HepG2 (cell line): ENCODE data around the gene GAGE10. TPM values are rescaled to one million over a fixed set of nuclear protein-coding genes. Genes with fewer than 3 reads are reported as not detected.

Experiments
- CHCHD3 ChIP-seq: sonication (generic); formaldehyde crosslinking; IDR thresholded peaks from 2 replicates; pipeline ENCODE4 v1.8.0; 2022; ENCODE audit warnings: mild to moderate bottlenecking, missing genetic modification reagents, moderate library complexity
- CREB1 ChIP-seq, 2 experiments: fragments of 450-650 bp in 1 of 2; IDR thresholded peaks; 2 replicates each; pipeline ENCODE4 v1.6.1; 2016 to 2017; ENCODE audit warnings: control low read depth in 1 of 2, mild to moderate bottlenecking in 1 of 2, missing compliant biosample characterization in 1 of 2, missing genetic modification characterization in 1 of 2
- CREM ChIP-seq, 2 experiments: sonication (generic) in 1 of 2; formaldehyde crosslinking in 1 of 2; IDR thresholded peaks; 2 replicates each; pipeline versions ENCODE4 v1.4.0 to v1.6.1; 2016 to 2020; ENCODE audit warnings: antibody characterized with exemption in 1 of 2, mild to moderate bottlenecking in 1 of 2, missing genetic modification reagents in 1 of 2
- HHEX ChIP-seq: IDR thresholded peaks from 2 replicates; pipeline ENCODE4 v1.6.1; 2016; ENCODE audit warnings: control low read depth
- HIC2 ChIP-seq: sonication (generic); formaldehyde crosslinking; IDR thresholded peaks from 2 replicates; pipeline ENCODE4 v1.9.0; 2022; ENCODE audit warnings: low read depth, missing genetic modification reagents
- PHF5A ChIP-seq: IDR thresholded peaks from one replicate; pipeline ENCODE4 v1.6.1; 2018; ENCODE audit warnings: low read depth, missing genetic modification reagents; ENCODE audit not compliant: unreplicated experiment
- PRDM10 ChIP-seq: sonication (generic); formaldehyde crosslinking; IDR thresholded peaks from 2 replicates; pipeline ENCODE4 v1.4.0; 2020; ENCODE audit warnings: low read depth, missing genetic modification reagents
- SETDB1 ChIP-seq: sonication (generic); formaldehyde crosslinking; IDR thresholded peaks from 2 replicates; pipeline ENCODE4 v1.5.1; 2020; ENCODE audit warnings: missing genetic modification reagents, mild to moderate bottlenecking, borderline replicate concordance
- ZNF230 ChIP-seq: sonication (generic); formaldehyde crosslinking; IDR thresholded peaks from 2 replicates; pipeline ENCODE4 v1.4.0; 2020; ENCODE audit warnings: mild to moderate bottlenecking, missing genetic modification reagents
- ZNF430 ChIP-seq: sonication (generic); formaldehyde crosslinking; IDR thresholded peaks from 2 replicates; pipeline ENCODE4 v1.9.0; 2021; ENCODE audit warnings: mild to moderate bottlenecking, missing genetic modification reagents
- ZNF609 ChIP-seq: sonication (generic); formaldehyde crosslinking; IDR thresholded peaks from 2 replicates; pipeline ENCODE4 v1.4.0; 2020; ENCODE audit warnings: mild to moderate bottlenecking, missing genetic modification reagents, borderline replicate concordance
- ZNF619 ChIP-seq: sonication (generic); formaldehyde crosslinking; IDR thresholded peaks from 2 replicates; pipeline ENCODE4 v1.4.0; 2020; ENCODE audit warnings: mild to moderate bottlenecking, missing genetic modification reagents
- polyA plus RNA-seq, 8 experiments: library from polyadenylated mRNA; depleted of rRNA in 3 of 8; stranded (reverse) in 7 of 8; unstranded in 1 of 8; fragments of >200 nt; fragmentation: Illumina TruSeq in 4 of 8; extraction: Trizol in 4 of 8; gene quantifications; 2 replicates each; pipeline versions ENCODE4 v1.2.1 to v1.2.3, GENCODE V29; 2011 to 2016; ENCODE audit warnings: low read depth in 4 of 8, missing spikeins in 1 of 8, mixed read lengths in 1 of 8; ENCODE audit not compliant: insufficient read depth in 1 of 8
- total RNA-seq, 5 experiments: library from RNA; depleted of rRNA; stranded (reverse); fragments of >200 nt; fragmentation: Illumina TruSeq; extraction: Trizol; gene quantifications; 2 replicates each; pipeline ENCODE4 v1.2.3, GENCODE V29; 2016; ENCODE audit warnings: low read depth in 1 of 5

Gene GAGE10
- total and polyA plus RNA-seq, 2 of the 13 experiments (the other 11 are each of a cell fraction or from before 2014, with no cell fraction given) = not detected

DNA sequence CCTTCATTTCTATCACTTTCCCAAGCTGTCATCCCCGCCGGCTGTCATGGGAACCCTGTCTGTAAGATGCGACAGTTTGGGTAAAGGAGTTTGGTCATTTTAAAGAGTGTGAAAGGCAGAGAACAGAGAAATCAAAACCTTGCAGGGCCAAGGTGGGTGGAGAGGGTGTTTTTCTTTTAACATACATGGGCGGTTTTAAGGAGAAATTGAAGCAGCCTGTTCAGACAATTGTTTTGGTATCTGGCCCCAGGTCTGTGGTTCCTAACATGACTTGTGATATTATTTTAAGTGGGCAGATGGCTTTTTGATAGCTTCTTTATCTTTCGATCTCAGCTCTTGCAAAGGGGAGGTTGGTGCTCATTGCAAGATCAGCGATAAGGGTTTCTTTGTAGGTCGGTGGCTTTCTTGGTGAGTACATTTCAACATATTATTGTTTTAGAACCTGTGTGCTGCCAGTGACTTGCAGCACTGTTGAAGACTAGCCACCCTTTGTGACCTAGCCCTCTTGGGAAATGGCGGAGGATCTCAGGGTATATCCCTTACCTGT, 30.2 kb upstream of the GAGE10 start (continued):
- TF ChIP-seq ZNF430 (CRISPR knock-in tag) = no peak
- no peak for TF ChIP-seq CREM (IDR thresholded peaks at IDR 0.05)
- TF ChIP-seq CREM (CRISPR knock-in tag; IDR thresholded peaks at IDR 0.05) = no peak
- no peak for TF ChIP-seq PHF5A (CRISPR knock-in tag)
- no peak for TF ChIP-seq CHCHD3 (CRISPR knock-in tag)
- no peak for TF ChIP-seq ZNF609
- TF ChIP-seq ZNF230 = no peak
- no peak for TF ChIP-seq HIC2
- TF ChIP-seq ZNF619 = no peak
- TF ChIP-seq CREB1 (IDR thresholded peaks at IDR 0.05) = no peak
- no peak for TF ChIP-seq CREB1 (CRISPR knock-in tag; IDR thresholded peaks at IDR 0.05)
- TF ChIP-seq SETDB1 (CRISPR knock-in tag) = no peak
- no peak for TF ChIP-seq PRDM10 (CRISPR knock-in tag)
- TF ChIP-seq HHEX = no peak
